HT-29 (cell line): ENCODE data around the gene CEP164. TPM values are rescaled to one million over a fixed set of nuclear protein-coding genes. Genes with fewer than 3 reads are reported as not detected.

Source experiments
- DNase-seq: peaks from one replicate; pipeline ENCODE4 v3.0.0-alpha.2; 2015; ENCODE audit warnings: low spot score
- total RNA-seq: library from RNA; depleted of rRNA; stranded (reverse); fragments of >200 nt; shearing (Covaris generic); gene quantifications from 2 replicates; pipeline ENCODE4 v1.2.3, GENCODE V29; 2014; rRNA removed

The CEP164 gene
- total RNA-seq, 1 experiment from 2014 or later: 21.4 TPM

DNA sequence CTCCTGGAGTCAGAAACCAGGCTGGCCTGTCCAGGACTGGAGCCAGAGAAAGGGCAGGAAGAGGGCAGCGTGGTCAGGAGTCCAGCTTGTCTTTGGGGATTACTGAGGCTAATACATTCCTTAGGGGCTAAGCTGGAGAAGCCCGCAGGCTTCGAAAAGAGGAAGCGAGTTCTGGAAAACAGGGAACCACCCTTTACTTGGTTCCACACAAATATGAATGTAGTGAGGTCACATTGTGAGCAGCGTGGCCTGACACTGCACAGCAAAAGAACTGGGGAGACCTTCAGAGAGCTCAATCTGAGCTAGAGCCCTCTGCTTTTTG lies 132.3 kb downstream of the CEP164 start:
- DNase-seq: no peak

DNA sequence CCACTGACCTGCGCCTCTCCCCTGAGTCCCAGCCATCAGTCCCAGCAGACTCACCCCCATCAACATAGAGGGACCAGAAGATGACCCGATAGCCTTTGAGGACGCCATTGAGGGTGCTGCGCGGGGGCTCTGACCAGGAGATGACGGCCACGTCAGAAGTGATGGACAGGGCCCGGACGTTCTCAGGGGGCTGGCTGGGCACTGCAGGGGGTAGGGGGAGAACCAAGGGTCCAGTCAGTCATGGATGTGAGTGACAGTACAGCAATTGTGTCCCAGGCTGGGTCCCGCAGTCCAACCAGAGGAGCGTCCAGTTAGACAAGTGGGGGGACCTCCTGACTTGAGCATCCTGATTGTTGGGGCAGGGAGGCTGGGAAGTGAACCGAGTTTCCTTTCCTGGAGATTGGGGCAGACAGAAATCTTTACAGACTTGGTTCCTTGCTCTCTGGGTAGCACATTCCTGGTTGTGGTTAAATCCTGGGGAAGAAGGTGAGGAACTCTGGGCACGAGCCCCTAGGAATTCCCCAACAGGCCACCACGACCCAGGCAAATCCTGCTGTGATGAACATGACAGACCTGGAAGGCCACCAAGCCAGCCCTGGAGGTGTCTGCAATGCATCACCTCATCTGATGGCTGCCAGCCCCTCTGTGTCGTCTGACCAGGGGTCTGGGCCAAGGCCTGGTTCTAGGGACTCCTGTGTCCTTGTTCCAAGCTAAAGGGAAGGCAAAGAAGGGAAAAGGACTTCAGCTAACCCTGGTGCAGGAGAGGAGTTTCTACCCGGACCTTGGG lies 133.9 kb downstream of the CEP164 start:
- no peak for DNase-seq

DNA sequence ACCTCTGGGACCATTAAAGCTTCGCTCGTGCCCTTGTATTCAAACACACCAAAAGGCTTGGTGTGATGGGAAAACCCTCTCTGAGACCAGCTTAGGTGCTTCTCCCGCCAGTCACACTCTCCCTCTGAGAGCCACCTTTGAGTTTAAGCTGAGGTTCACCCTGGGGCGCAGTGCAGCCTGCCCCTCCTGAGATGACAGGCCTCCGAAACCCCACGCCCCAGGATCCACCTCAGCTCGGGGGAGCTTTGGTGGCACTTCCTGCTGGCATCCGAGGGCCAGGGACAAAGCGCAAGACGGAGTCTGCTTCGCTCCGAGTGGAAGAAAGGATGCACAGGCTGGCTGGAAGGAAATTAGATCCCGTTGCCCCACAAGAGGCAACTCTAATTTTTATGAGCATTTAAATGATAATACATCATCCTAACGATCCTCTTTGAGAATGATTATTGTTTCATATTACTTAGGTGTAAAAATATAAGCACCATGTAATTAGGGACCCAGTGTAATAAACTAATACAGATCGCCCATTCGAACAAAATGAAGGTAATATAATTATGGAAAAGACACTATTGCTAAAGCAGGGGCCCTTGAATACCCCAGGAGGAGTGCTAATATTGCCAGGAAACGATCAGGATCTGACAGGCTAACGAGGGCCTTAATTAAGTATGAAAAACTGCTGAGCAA lies 134.7 kb downstream of the CEP164 start:
- no peak for DNase-seq

DNA sequence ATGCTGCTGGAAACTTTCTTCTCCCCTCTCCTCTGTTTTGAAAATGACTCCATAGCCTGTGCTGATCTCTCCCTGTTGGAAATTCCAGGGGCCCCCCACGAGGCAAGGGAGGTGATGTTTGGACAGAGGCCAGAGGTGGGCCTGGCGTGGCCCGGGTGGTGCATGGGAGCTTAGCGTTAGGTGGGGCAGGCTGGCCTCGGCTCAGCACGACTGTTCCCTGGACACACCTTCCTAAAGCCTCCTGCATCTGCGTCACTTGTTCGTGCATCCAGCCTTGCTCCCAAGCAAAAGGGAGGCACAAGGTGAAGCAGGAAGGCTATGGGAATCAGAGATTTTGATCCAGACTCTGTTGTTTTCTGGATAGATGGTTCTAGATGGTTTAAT lies 135.2 kb downstream of the CEP164 start:
- DNase-seq: no peak

Other genes with a start within 250 kb of the CEP164 start
- gene SIK3, start 229.4 kb upstream of the CEP164 start, total RNA-seq: 8.6 and 10.0 TPM in 2 replicates
- gene PAFAH1B2, start 183.6 kb upstream of the CEP164 start, total RNA-seq: 82.6 and 88.4 TPM in 2 replicates
- gene SIDT2, start 149.1 kb upstream of the CEP164 start, total RNA-seq: 29.5 and 44.1 TPM in 2 replicates
- 11.3 and 14.7 TPM in 2 replicates for gene TAGLN, start 128.5 kb upstream of the CEP164 start, total RNA-seq
- 81.7 and 85.4 TPM in 2 replicates for gene PCSK7, start 95.8 kb upstream of the CEP164 start, total RNA-seq
- gene RNF214, start 95.2 kb upstream of the CEP164 start, total RNA-seq: 10.8 and 11.5 TPM in 2 replicates
- gene BACE1-AS, start 36.5 kb upstream of the CEP164 start, total RNA-seq: 2.8 and 5.1 TPM in 2 replicates
- 6.6 and 10.5 TPM in 2 replicates for gene BACE1, start 11.6 kb upstream of the CEP164 start, total RNA-seq